ENCODE results near the gene POC1B.

POC1B gene

DNA sequence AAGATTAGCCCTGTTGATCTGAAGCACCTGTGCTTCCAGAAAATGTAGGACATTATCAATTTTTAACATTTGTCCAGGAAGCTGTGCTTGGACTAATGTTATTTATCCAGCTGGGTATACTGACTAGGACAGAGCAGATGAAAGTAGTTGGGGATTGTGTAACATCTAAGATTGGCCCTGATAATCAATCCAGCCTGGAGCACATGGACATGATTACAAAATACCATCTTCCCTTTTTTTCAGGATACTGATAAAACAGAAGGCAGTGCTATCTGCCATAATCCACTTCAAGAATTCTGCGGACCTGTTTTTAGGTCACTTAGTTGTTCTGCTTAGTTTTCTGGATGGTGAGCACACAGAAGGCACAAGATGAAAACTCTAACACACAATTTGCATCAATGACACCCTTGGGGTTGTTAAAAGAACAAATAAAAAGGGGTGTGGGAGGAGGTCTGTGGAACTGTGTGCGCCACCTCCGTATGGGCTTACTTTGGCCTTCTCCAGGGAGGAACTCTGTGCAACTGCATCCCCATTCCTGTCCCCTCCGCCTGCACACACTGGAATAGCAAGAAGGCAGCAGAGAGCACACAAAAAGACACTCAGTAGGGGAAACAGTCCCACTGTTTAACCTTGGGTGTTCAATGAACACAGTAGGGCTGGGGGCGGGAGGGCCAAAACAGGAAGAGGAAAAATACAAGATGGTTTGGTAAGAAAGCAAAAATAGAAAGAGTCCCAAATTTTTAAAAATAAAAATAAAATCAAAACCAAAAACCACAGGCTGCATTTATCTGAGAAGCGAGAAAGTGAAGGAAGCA, 142.4 kb downstream of the POC1B start:
- no peak for DNase-seq

DNA sequence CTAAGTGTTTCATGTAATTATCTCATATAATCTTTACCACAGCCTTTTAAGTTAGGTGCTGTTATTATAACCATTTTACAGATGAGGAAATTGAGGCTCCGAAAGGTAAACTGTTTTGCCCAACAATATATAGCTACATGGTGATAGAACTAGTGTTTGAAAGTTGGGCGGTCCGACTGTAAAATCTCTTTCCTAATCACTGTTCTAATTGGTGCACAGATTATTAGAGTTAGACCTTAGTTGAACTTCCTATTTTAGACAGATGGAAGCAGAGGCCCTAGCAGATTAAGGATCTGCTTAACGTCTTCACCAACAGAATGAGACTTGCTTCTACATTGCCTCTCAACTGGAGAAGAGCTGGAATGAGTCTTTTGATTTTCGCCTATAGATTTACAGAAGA, 143.5 kb downstream of the POC1B start:
- no peak for DNase-seq

DNA sequence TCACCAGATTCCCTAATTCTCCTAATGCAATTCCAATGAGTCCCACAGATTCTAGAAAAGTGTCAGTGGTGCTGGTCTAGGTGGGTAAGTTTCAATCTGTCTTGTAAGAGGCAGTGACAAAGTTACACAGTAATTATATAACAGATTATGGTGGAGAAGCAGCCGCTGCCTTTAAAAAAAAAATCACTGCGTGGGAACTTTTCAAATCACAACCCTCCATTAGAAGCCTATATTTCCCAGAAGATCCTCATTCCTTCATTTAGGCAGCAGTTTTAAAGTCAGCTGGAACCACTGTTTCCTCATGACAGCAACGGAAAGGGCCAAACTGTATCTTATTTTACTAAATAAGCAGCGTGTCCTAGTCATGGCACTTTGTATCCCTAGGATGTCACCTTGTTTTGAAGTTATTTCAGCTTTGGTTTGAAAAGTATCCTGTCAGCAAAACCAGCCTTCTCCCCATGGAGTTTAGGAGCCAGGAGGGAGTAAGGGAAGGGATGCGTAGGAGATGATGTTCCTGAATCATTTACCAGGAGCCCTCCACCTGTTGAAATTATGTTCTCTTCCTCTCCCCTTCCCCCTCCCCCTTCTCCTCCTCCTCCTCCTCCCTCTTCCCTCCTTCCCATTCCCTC, 145.9 kb downstream of the POC1B start:
- no peak for DNase-seq

DNA sequence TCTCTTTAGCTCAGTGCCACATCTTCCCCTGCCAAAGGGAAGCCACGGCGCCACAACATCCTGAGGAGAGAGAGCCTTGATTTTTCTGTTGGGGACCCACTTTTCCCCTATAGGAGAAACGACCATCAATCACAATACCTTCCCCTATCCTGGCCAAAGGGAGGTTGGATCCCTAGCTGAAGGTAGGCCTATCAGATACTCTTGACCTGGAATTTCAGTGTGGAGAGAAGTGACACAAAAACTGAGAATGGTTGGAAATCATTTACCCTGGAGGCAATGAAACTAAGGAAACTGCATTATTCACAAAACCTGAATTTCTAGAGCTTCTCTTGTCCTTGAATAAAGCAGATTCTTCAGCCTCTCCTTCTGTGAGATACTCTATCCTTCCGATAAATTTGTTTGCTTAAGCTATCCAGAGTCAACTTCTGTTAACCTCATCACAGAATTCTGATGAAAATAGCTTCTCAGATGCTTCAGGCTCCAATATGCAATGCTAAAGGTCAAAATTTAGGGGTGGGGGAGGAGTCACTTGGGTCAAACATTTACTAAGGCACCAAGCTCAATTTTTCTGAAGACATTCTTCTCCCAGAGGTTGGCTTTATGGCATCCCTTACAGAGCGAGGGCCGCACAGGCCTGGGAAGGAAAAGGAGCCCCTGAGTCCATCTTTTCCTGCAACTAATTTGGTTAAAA, 146.6 kb downstream of the POC1B start:
- no peak for DNase-seq

DNA sequence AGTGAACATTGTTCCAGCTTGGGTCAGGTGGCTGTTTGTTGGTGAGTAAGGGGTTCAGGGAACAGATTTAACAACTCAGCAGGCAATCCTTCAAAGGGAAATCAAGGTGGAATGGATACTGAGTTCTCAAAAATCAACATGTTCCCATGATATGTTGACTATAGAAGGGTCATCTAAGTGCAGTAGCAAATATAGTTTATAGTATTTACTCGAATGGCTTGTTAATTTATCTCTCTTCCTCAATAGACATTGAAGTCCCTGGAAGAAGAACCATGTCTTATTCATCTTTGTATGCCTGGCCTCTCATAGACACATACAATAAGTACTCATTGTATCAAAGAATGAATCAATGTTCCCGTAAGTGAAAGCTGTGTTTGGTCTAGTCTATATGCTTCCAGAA, 149.0 kb downstream of the POC1B start:
- no peak for DNase-seq

DNA sequence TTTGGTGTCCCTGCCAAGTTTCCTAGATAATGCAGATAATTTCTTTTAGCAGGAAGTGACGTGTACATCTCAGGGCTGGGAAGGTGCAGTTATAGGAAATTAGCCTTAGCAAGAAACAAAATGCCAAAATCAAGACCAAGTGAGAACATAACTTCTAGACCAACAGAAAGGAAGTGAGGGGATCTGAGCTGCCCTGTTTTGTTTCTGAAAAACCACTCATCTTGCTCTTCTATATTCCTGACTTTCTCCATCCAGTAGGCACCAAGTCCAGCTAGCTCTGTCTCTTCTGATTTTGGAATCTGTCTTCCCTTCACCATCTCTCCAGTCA, 149.7 kb downstream of the POC1B start:
- DNase-seq: no peak

DNA sequence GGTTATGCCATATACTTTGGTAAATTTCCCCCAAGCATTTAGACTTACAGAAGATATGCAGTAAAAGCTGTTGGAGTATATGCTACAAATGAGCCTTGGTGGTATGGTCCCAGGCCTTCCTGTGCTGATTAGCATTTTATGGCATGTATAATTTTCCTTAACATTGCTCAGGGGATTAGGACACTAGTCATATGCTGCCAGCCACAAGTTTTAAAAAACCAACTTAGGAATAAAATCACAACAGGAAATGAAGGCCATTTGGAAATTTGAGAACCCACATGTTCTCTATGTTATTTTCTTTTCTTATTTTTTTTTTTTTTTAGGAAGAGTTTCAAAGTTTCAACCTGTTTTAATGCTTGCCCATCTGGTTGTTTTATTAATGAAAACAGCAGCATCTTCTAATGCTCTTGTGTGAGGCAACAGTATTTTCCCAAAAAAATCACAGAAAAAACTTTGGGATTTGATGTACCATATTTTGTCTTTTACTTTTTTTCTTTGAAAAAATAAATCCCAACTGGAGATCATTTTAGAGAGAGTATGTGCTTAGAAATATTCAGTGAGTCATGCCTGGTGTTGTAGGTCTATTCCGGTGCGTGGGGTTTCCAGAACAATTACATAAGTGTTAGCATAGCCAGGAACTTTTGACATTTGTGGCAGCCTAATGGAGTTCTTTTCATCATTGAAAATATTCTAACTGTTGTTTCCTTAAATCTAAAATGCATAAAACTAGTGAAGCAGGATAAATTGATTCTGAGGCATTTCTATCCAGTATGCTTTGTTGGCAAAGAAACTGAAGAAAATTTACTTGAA, 151.9 kb downstream of the POC1B start:
- DNase-seq: no peak

DNA sequence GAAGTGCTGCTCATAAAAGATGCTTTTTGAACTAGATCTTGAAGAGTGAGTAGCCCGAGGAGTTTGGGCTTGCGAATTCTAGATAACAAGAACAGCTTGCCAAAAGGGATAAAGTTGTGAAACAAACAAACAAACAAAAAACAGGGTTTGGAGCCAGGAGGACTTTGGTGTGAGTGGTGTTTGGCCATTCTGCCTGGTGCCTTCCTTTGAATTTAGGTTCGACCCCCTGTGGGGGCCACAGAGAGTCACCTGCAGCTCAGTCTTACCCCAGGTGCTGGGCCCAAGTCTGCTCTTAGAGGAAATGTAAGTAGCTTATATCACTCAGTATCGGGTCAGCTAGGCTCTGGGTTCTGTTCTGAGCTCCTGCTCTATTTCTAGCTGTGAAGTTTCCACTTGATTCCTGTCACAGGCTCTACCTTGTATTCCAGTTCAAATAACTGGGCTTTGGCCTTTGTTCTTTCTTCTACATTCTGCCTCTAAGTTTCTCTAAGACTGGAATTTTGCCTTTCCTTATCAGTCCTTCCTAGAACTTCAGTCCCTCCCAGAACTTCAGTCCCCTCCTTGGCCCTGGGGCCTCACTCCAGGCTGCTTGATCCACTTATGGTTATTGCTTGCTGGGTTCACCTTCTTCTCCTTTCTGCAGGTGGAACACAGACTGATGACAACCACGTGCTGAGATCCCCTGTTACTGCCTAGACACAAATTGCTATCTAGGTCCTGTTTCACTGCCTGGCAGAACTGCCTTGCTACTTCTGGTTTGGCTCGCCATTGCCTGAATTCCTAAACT, 153.1 kb downstream of the POC1B start:
- DNase-seq: no peak

DNA sequence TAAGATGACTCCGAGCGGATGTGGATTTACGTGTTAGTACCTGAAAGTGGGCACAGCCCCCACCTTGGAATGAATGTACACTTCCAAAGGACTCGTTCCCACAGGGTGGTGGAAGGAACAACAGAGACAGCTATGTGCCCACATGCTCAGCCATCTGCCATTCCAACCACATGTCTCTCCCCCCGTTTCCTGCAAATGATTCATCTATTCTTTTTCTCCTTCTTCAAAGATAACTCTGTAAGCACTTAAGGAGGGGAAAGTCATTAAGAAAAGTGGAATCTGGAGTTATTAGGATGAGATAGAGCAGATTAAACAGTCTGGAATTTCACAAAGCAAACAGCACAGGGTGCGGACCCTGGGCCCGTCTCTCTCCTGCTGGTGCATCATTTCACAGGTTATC, 155.0 kb downstream of the POC1B start:
- no peak for DNase-seq

DNA sequence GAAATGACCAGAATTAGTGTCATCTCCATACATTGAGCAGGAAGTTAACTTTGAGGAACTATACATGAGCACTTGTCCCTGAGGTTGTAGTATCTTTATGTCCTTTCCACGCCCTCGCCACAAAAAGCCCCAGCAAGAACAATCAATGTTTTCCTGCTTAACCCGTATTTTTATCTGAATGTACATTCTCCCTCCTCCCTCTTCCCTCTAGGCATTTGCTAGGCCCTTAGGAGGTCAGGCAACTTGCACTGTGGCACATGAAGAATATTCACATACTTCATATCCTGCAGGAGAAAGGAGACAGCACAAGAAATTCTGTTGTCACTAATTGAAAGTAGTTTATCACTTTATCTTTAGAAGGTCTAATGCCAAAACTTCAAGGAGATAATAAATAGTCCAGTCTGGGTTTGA, 155.4 kb downstream of the POC1B start:
- DNase-seq: no peak
